GM12892 (cell line): ENCODE measurements around the gene NENF.

Experiments used
- POLR2A ChIP-seq: IDR thresholded peaks from 2 replicates; pipeline ENCODE4 v1.6.1; 2011; ENCODE audit warnings: low read depth, low read length, control low read depth
- POLR2AphosphoS5 ChIP-seq: IDR thresholded peaks from 2 replicates; pipeline ENCODE4 v1.6.1; 2011; ENCODE audit warnings: low read depth, low read length, control low read depth
- TAF1 ChIP-seq: IDR thresholded peaks from 2 replicates; pipeline ENCODE4 v1.6.1; 2011; ENCODE audit warnings: low read depth, mild to moderate bottlenecking, control low read depth, low read length, borderline replicate concordance

GRCh38 chr1:212467843-212468482 lies 35.2 kb downstream of the NENF start:
- TF ChIP-seq POLR2AphosphoS5 = no peak
- no peak for TF ChIP-seq POLR2A
- TF ChIP-seq TAF1 = no peak
